GM10266 (cell line): ENCODE results near the gene UPK3A.

Source experiments
- DNase-seq: peaks from one replicate; pipeline ENCODE4 v3.0.0; 2012; ENCODE audit errors: extremely low spot score
- CTCF ChIP-seq: IDR thresholded peaks from 2 replicates; pipeline ENCODE4 v1.5.1; 2012; ENCODE audit warnings: mild to moderate bottlenecking, low read depth; ENCODE audit not compliant: control insufficient read depth, insufficient read depth; ENCODE audit errors: missing control alignments

Gene UPK3A

DNA sequence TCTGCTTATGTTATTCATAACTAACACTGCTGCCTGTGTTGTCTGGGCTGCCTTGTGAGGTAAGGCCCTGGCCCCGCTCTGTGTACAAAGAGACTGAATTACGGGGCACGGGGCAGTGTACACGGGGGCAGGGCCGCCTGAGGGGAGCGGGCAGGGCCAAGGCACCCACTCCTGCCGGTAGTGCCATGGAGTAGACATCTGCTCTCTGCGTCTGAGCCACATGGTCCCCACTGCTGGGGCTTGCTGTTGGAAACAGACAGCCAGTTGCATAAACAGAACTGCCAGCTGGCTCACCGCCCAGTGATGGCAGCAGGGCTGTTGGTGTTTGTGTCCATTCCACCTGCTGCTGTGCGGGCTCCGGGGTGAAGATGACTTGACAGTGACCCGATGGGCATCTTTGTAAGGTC lies 44.8 kb downstream of the UPK3A start:
- no peak for TF ChIP-seq CTCF
- DNase-seq = no peak

DNA sequence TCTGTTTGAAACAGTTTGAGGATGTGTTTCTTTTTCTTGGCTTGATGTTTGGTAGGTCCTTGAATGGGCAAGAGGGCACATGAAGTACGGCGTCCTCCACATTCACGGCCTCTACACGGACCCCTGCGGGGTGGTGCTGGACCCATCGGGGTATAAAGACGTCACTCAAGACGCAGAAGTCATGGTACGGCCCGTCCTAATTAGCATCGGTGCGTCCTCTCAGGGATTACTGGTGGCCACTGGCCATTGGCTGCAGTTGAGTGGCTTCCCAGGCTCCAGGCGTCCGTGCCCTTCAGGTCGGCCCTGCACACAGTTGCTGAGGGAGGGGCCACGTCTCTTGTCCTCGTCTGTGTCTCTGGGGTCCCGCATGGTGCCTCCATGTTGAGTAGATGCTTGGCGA lies 45.8 kb downstream of the UPK3A start:
- TF ChIP-seq CTCF = no peak
- DNase-seq = no peak

- no peak for DNase-seq
- no peak for TF ChIP-seq CTCF
These were observed 46.7 kb downstream of the UPK3A start for GRCh38 chr22:45331486-45331885.

DNA sequence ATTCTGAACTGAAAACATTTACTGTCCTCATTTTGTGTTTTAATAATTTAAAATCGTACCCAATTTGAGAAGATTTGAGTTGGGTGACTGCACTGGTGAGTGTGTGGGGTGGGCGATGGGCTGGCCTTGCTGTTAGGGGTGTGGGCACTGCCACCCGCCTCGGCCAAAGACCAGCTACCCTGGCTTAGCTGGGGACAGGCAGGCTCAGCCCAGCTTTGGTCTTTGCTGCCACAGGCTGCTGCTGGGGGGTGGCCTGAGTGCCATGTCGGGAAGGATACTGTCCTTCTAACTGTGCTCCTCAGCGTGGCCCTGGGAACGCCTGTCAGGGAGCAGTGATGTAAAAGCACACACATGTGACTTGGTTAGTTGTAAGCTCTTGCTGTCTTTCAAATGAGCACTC lies 47.3 kb downstream of the UPK3A start:
- no peak for DNase-seq
- no peak for TF ChIP-seq CTCF

- DNase-seq = no peak
- TF ChIP-seq CTCF = no peak
These were observed 49.3 kb downstream of the UPK3A start for GRCh38 chr22:45334068-45334467.

- no peak for TF ChIP-seq CTCF
- DNase-seq = no peak
These were observed 49.8 kb downstream of the UPK3A start for GRCh38 chr22:45334528-45334927.

- DNase-seq = no peak
- TF ChIP-seq CTCF = no peak
These were observed 50.5 kb downstream of the UPK3A start for GRCh38 chr22:45335021-45335818.
